Sigmoid colon (tissue), 7 donors: Measurements from ENCODE around the gene UNC79. TPM values are rescaled to one million over a fixed set of nuclear protein-coding genes. Genes with fewer than 3 reads are reported as not detected.

ENCODE experiments used
- DNase-seq: peaks from one replicate; pipeline ENCODE4 v3.0.0-alpha.2; 2019
- H3K27ac ChIP-seq, 4 donors: fragments of 200-600 bp; sonication (generic); one replicate each; pipeline ENCODE4 v1.5.1; 2016 to 2019; ENCODE audit warnings: mild to moderate bottlenecking in 1 of 4
- H3K27me3 ChIP-seq, 3 donors: fragments of 200-600 bp; sonication (generic); one replicate each; pipeline ENCODE4 v1.5.1; 2019; ENCODE audit warnings: mild to moderate bottlenecking in 1 of 3
- H3K36me3 ChIP-seq, 4 donors: fragments of 200-600 bp; sonication (generic); one replicate each; pipeline ENCODE4 v1.5.1; 2016 to 2019
- H3K4me1 ChIP-seq, 4 donors: fragments of 200-600 bp; sonication (generic); one replicate each; pipeline ENCODE4 v1.5.1; 2017 to 2019
- H3K4me3 ChIP-seq, 4 donors: fragments of 200-600 bp; sonication (generic); one replicate each; pipeline ENCODE4 v1.5.1; 2017 to 2019; ENCODE audit warnings: mild to moderate bottlenecking in 2 of 4, moderate library complexity in 1 of 4
- H3K9me3 ChIP-seq, 4 donors: fragments of 200-600 bp in 3 of 4; sonication (generic) in 3 of 4; one replicate each; pipeline versions ENCODE4 v1.5.1 to v1.6.1; 2013 to 2019
- CTCF ChIP-seq, 4 experiments: fragments of 450-650 bp in 3 of 4; fragments of 200-600 bp in 1 of 4; IDR thresholded peaks; one replicate each; pipeline ENCODE4 v1.5.1; 2016 to 2019; ENCODE audit warnings: antibody characterized with exemption in 4 of 4, mild to moderate bottlenecking in 3 of 4, moderate library complexity in 2 of 4
- EP300 ChIP-seq, 4 donors: sonication (generic); formaldehyde crosslinking; IDR thresholded peaks; one replicate each; pipeline ENCODE4 v1.6.1; 2017; ENCODE audit warnings: antibody characterized with exemption in 4 of 4
- POLR2A ChIP-seq, 2 donors: fragments of 450-650 bp; IDR thresholded peaks; one replicate each; pipeline ENCODE4 v1.6.1; 2016; ENCODE audit warnings: antibody characterized with exemption in 2 of 2, mild to moderate bottlenecking in 2 of 2, moderate library complexity in 2 of 2
- POLR2AphosphoS5 ChIP-seq, 4 donors: sonication (generic); formaldehyde crosslinking; IDR thresholded peaks; one replicate each; pipeline ENCODE4 v1.6.1; 2017; ENCODE audit warnings: antibody characterized with exemption in 4 of 4
- WGBS, 2 donors: extraction: QIAGEN DNeasy Blood & Tissue Kit; methylation state at CpG; one replicate each; pipeline ENCODE4 v1.1.7; 2013; 5-methylcytosine and 5-hydroxymethylcytosine counted together
- intact Hi-C: fragments of 100-400 bp; cut with DNase I; formaldehyde crosslinking; loops from one replicate; pipeline ENCODE4 v1.15.1; 2023
- polyA plus RNA-seq, 3 donors: library from polyadenylated mRNA; stranded (reverse); fragments of 200-250 nt; gene quantifications; one replicate each; pipeline ENCODE4 v1.2.3, GENCODE V29; 2013
- total RNA-seq, 4 donors: library from RNA; depleted of rRNA; stranded (reverse); fragments of >200 nt; gene quantifications; one replicate each; pipeline ENCODE4 v1.1.0, GENCODE V29; 2016
- donor health status: healthy with polysubstance abuse.
- donor health status: Bipolar disorder and iron deficiency.
- donor health status: healthy.

Gene UNC79
- total and polyA plus RNA-seq, 7 donors, result 0.15 to 1.4 (median 0.81) TPM; not detected in 2

- no peak overlapping the region for H3K27ac ChIP-seq
- no peaks in the 10 kb centered on the region for H3K9me3 ChIP-seq
- 66 to 80% methylated on average over 3 of the region's 3 CpGs for WGBS, 2 donors
- intact Hi-C loops, result no loop called here
- no peaks in the 10 kb centered on the region for H3K27me3 ChIP-seq
- no peak for DNase-seq
- H3K4me1 ChIP-seq, result no peaks in the 10 kb centered on the region
- TF ChIP-seq POLR2AphosphoS5 (IDR thresholded peaks at IDR 0.05), result no peak
- TF ChIP-seq CTCF (IDR thresholded peaks at IDR 0.05), result no peak
- TF ChIP-seq EP300 (IDR thresholded peaks at IDR 0.05), result no peak
- TF ChIP-seq POLR2A (IDR thresholded peaks at IDR 0.05), result no peak
- no peaks in the 10 kb centered on the region for H3K36me3 ChIP-seq
- H3K4me3 ChIP-seq, result no peak overlapping the region
Measured at GRCh38 chr14:93496856-93497741, 66.4 kb downstream of the UNC79 start.

GRCh38 chr14:93510056-93510455, 79.3 kb downstream of the UNC79 start:
- intact Hi-C loops, result no loop called here
- H3K27ac ChIP-seq, result no peak overlapping the region
- WGBS, 2 donors, result 60 to 74% methylated on average over 1 of the region's 1 CpG
- H3K4me3 ChIP-seq, result no peak overlapping the region
- DNase-seq, result no peak
- H3K36me3 ChIP-seq, result no peaks in the 10 kb centered on the region
- no peaks in the 10 kb centered on the region for H3K27me3 ChIP-seq
- no peak for TF ChIP-seq EP300 (IDR thresholded peaks at IDR 0.05)
- TF ChIP-seq POLR2AphosphoS5 (IDR thresholded peaks at IDR 0.05), result no peak
- TF ChIP-seq CTCF (IDR thresholded peaks at IDR 0.05), result no peak
- no peak for TF ChIP-seq POLR2A (IDR thresholded peaks at IDR 0.05)
- H3K4me1 ChIP-seq, result no peaks in the 10 kb centered on the region
- H3K9me3 ChIP-seq, result no peaks in the 10 kb centered on the region

GRCh38 chr14:93511001-93511400, 80.3 kb downstream of the UNC79 start:
- H3K27me3 ChIP-seq, result no peaks in the 10 kb centered on the region
- no peak for DNase-seq
- no peaks in the 10 kb centered on the region for H3K36me3 ChIP-seq
- H3K4me1 ChIP-seq, result no peaks in the 10 kb centered on the region
- H3K27ac ChIP-seq, result no peak overlapping the region
- TF ChIP-seq POLR2AphosphoS5 (IDR thresholded peaks at IDR 0.05) (no peak), POLR2A (IDR thresholded peaks at IDR 0.05) (no peak), EP300 (IDR thresholded peaks at IDR 0.05) (no peak), CTCF (IDR thresholded peaks at IDR 0.05) (no peak)
- intact Hi-C loops, result no loop called here
- no peaks in the 10 kb centered on the region for H3K9me3 ChIP-seq
- 85 to 87% methylated on average over 5 of the region's 5 CpGs for WGBS, 2 donors
- H3K4me3 ChIP-seq, result no peak overlapping the region

GRCh38 chr14:93520053-93520607, 89.4 kb downstream of the UNC79 start:
- TF ChIP-seq POLR2AphosphoS5 (IDR thresholded peaks at IDR 0.05) (no peak), POLR2A (IDR thresholded peaks at IDR 0.05) (no peak), EP300 (IDR thresholded peaks at IDR 0.05) (no peak), CTCF (IDR thresholded peaks at IDR 0.05) (no peak)
- no peak overlapping the region for H3K4me3 ChIP-seq
- peaks cover 0 to 13% (median 4%) of the 10 kb centered on the region in 4 donors for H3K9me3 ChIP-seq
- intact Hi-C loops, result no loop called here
- 94 to 96% methylated on average over 3 of the region's 3 CpGs for WGBS, 2 donors
- H3K4me1 ChIP-seq, result no peaks in the 10 kb centered on the region
- no peak overlapping the region for H3K27ac ChIP-seq
- DNase-seq, result no peak
- no peaks in the 10 kb centered on the region for H3K27me3 ChIP-seq
- H3K36me3 ChIP-seq, result no peaks in the 10 kb centered on the region
